Dendritic cell treated with granulocyte-macrophage colony-stimulating factor and Interleukin-4, amounts not matched to agents 40 ng/mL and 50 ng/mL, for 4 days (primary cell): ENCODE measurements around the gene CSN1S1.

Source experiments
- H3K27ac Mint-ChIP-seq: one replicate; pipeline ENCODE4 v1.8.0; 2022; ENCODE audit warnings: mild to moderate bottlenecking, mixed read lengths
- H3K27me3 Mint-ChIP-seq: one replicate; pipeline ENCODE4 v1.8.0; 2022; ENCODE audit warnings: mild to moderate bottlenecking, mixed read lengths
- H3K36me3 Mint-ChIP-seq: one replicate; pipeline ENCODE4 v1.8.0; 2022; ENCODE audit warnings: low read depth, mixed read lengths
- H3K4me1 Mint-ChIP-seq: one replicate; pipeline ENCODE4 v1.8.0; 2022; ENCODE audit warnings: low read depth, mixed read lengths
- H3K4me3 Mint-ChIP-seq: one replicate; pipeline ENCODE4 v1.8.0; 2022; ENCODE audit warnings: mild to moderate bottlenecking, moderate library complexity, mixed read lengths
- H3K9me3 Mint-ChIP-seq: one replicate; pipeline ENCODE4 v1.8.0; 2022; ENCODE audit warnings: mixed read lengths
- intact Hi-C: fragments of 100-400 bp; cut with micrococcal nuclease; formaldehyde crosslinking; loops from one replicate; pipeline ENCODE4 v1.15.0; 2022

CSN1S1 gene

GRCh38 chr4:69951602-69952001, 20.7 kb downstream of the CSN1S1 start:
- no peak overlapping the region for H3K4me3 Mint-ChIP-seq
- intact Hi-C loops: no loop called here
- H3K27ac Mint-ChIP-seq: no peak overlapping the region
- no peaks in the 10 kb centered on the region for H3K27me3 Mint-ChIP-seq
- no peaks in the 10 kb centered on the region for H3K9me3 Mint-ChIP-seq
- H3K36me3 Mint-ChIP-seq: no peaks in the 10 kb centered on the region
- H3K4me1 Mint-ChIP-seq: no peaks in the 10 kb centered on the region

- no peaks in the 10 kb centered on the region for H3K9me3 Mint-ChIP-seq
- H3K4me1 Mint-ChIP-seq: no peaks in the 10 kb centered on the region
- no peaks in the 10 kb centered on the region for H3K27me3 Mint-ChIP-seq
- intact Hi-C loops: no loop called here
- no peak overlapping the region for H3K4me3 Mint-ChIP-seq
- no peak overlapping the region for H3K27ac Mint-ChIP-seq
- H3K36me3 Mint-ChIP-seq: no peaks in the 10 kb centered on the region
These were observed 26.3 kb downstream of the CSN1S1 start for GRCh38 chr4:69957209-69957608.

GRCh38 chr4:69965628-69966027, 34.8 kb downstream of the CSN1S1 start, which contains the start of gene CSN2:
TSS of gene CSN2 (minus strand) at chr4:69965728. CDS start at chr4:69960995, 4,733 bp downstream.
- H3K9me3 Mint-ChIP-seq: no peaks in the 10 kb centered on the region
- no peak within 1 kb of the TSS for H3K4me3 Mint-ChIP-seq
- H3K27me3 Mint-ChIP-seq: no peaks in the 10 kb centered on the region
- H3K27ac Mint-ChIP-seq: no peak within 1 kb of the TSS
- H3K4me1 Mint-ChIP-seq: no peaks in the 10 kb centered on the region
- no peaks in the 10 kb centered on the region for H3K36me3 Mint-ChIP-seq
- intact Hi-C loops: no loop called here

- intact Hi-C loops: no loop called here
- H3K4me1 Mint-ChIP-seq: no peaks in the 10 kb centered on the region
- H3K36me3 Mint-ChIP-seq: no peaks in the 10 kb centered on the region
- no peak overlapping the region for H3K27ac Mint-ChIP-seq
- H3K9me3 Mint-ChIP-seq: no peaks in the 10 kb centered on the region
- H3K4me3 Mint-ChIP-seq: no peak overlapping the region
- H3K27me3 Mint-ChIP-seq: no peaks in the 10 kb centered on the region
These were observed 39.2 kb downstream of the CSN1S1 start for GRCh38 chr4:69970071-69970470.

GRCh38 chr4:69974631-69975030, 43.8 kb downstream of the CSN1S1 start:
- Mint-ChIP-seq H3K36me3 (no peaks in the 10 kb centered on the region), H3K9me3 (no peaks in the 10 kb centered on the region), H3K27me3 (no peaks in the 10 kb centered on the region), H3K4me1 (no peaks in the 10 kb centered on the region), H3K4me3 (no peak overlapping the region), H3K27ac (no peak overlapping the region)
- intact Hi-C loops: no loop called here

- Mint-ChIP-seq H3K4me1 (no peaks in the 10 kb centered on the region), H3K4me3 (no peak overlapping the region), H3K27ac (no peak overlapping the region), H3K36me3 (no peaks in the 10 kb centered on the region), H3K9me3 (no peaks in the 10 kb centered on the region), H3K27me3 (no peaks in the 10 kb centered on the region)
- intact Hi-C loops: no loop called here
These were observed 46.7 kb downstream of the CSN1S1 start for GRCh38 chr4:69977582-69977981.

- Mint-ChIP-seq H3K27ac (no peak overlapping the region), H3K4me3 (no peak overlapping the region), H3K9me3 (no peaks in the 10 kb centered on the region), H3K27me3 (no peaks in the 10 kb centered on the region), H3K4me1 (no peaks in the 10 kb centered on the region), H3K36me3 (no peaks in the 10 kb centered on the region)
- intact Hi-C loops: no loop called here
These were observed 53.2 kb downstream of the CSN1S1 start for GRCh38 chr4:69984030-69984443.

- no peaks in the 10 kb centered on the region for H3K4me1 Mint-ChIP-seq
- no peaks in the 10 kb centered on the region for H3K36me3 Mint-ChIP-seq
- no peak overlapping the region for H3K27ac Mint-ChIP-seq
- no peak overlapping the region for H3K4me3 Mint-ChIP-seq
- H3K27me3 Mint-ChIP-seq: no peaks in the 10 kb centered on the region
- no peaks in the 10 kb centered on the region for H3K9me3 Mint-ChIP-seq
- intact Hi-C loops: no loop called here
These were observed 55.8 kb downstream of the CSN1S1 start for GRCh38 chr4:69986663-69987062.

- Mint-ChIP-seq H3K27me3 (no peaks in the 10 kb centered on the region), H3K27ac (no peak overlapping the region), H3K4me3 (no peak overlapping the region), H3K36me3 (no peaks in the 10 kb centered on the region), H3K4me1 (no peaks in the 10 kb centered on the region), H3K9me3 (no peaks in the 10 kb centered on the region)
- intact Hi-C loops: no loop called here
These were observed 60.1 kb downstream of the CSN1S1 start for GRCh38 chr4:69991016-69991415.

GRCh38 chr4:69994782-69995181, 63.9 kb downstream of the CSN1S1 start:
- H3K27ac Mint-ChIP-seq: no peak overlapping the region
- H3K9me3 Mint-ChIP-seq: no peaks in the 10 kb centered on the region
- no peaks in the 10 kb centered on the region for H3K36me3 Mint-ChIP-seq

GRCh38 chr4:69995526-69996016, 64.7 kb downstream of the CSN1S1 start, which contains the start of gene STATH:
TSS of gene STATH (plus strand) at chr4:69995966. CDS start at chr4:69998438, 2,472 bp downstream.
- no peaks in the 10 kb centered on the region for H3K36me3 Mint-ChIP-seq
- no peaks in the 10 kb centered on the region for H3K27me3 Mint-ChIP-seq
- no peak within 1 kb of the TSS for H3K4me3 Mint-ChIP-seq
- H3K9me3 Mint-ChIP-seq: no peaks in the 10 kb centered on the region
- intact Hi-C loops: no loop called here
- no peaks in the 10 kb centered on the region for H3K4me1 Mint-ChIP-seq
- no peak within 1 kb of the TSS for H3K27ac Mint-ChIP-seq

More at GRCh38 chr4:69994782-69995181, 63.9 kb downstream of the CSN1S1 start:
- Mint-ChIP-seq H3K4me3 (no peak overlapping the region), H3K4me1 (no peaks in the 10 kb centered on the region), H3K27me3 (no peaks in the 10 kb centered on the region)
- intact Hi-C loops: no loop called here
